HG03025 (cell line): ENCODE measurements around the gene SULT2B1.

ENCODE experiments used
- ATAC-seq: cut with Tn5 transposase; IDR thresholded peaks from one replicate; pipeline ENCODE4 v1.9.1; 2021; ENCODE audit warnings: mild to moderate bottlenecking, moderate library complexity; ENCODE audit not compliant: unreplicated experiment, low FRiP score

SULT2B1 gene

GRCh38 chr19:48632692-48633147 is 80.7 kb downstream of the SULT2B1 start:
- ATAC-seq = no peak

- no peak for ATAC-seq
Measured at GRCh38 chr19:48633148-48634035, 81.4 kb downstream of the SULT2B1 start.

DNA sequence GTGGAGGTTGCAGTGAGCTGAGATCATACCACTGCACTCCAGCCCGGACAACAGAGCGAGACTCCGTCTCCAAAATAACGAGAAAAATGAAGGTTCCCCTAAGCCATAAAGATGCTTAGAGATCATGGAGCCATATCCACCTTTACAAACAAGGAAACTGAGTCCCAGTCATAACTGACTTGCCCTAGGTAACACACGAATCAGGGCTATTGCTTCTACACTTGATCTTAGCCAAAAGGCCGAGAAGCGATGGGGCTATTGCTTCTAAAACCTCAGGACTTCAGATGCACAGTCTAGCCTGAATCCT is 82.0 kb downstream of the SULT2B1 start:
- no peak for ATAC-seq

- ATAC-seq = peak; percentile 24
Measured at GRCh38 chr19:48634424-48635262, 82.7 kb downstream of the SULT2B1 start.

DNA sequence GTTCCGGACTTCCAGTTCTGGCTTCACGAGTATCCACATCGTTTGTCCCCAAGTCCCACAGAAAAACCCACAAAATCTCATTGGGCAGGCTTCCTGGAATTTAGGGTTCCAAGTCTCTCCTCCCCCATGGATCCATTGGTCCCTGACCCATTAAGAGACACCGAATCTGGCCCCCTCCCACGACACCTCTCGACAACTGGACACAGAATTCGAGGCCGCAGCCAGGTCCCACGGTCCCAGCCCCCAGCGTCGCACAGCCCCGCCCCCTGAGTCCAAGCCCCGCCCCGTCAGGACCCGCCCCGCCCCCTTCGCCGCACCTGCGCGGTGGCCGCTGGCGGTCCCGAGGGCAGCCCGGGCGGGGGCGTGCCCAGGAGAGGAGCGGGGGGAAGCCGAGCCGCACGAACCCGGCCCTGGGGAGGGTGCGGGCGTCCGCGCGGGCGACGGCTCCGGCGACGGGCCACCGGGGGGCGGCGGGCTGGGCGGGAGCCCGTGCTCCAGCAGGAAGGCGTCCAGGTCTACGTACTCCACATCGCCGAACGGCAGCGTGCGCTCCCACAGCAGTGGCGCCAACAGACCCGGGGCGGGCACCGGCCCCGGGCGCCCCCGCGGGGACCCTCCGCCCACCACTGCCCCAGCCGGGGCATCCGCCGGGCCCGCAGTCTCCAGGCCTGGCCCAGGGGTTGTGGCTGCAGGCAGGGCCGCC is 83.4 kb downstream of the SULT2B1 start:
- no peak for ATAC-seq

GRCh38 chr19:48635966-48636858 is 84.2 kb downstream of the SULT2B1 start:
- ATAC-seq = no peak

DNA sequence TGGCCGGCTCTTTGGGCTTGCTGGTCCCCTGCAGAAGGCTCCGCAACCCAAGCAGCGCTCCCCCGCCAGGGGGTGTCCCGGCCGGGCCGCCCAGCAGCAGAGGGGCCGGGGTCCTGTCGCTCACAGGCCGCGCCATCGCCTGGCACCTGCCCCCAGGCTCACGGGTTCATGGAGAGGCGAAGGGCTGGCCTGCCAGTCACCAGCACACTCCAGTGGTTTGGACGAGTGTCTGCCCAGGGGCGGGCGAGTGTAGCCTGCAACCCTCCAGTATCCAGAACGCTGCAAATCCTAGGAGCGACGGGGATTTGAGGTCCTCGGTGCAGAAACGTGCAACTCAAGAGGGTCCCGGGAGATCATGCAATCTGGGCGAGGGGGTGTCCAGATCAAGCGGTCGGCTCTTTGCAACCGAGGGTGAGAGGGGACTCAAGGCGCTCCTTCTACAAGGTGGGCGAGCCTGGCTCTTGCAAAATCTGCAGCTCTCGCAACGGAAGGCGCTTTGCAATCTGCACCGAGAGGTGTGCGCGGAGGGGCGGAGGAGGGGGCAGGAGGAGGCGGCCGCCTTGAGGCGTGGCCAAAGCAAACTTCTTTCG is 85.0 kb downstream of the SULT2B1 start, which contains the start of gene DBP:
TSS of gene DBP (minus strand) at position 521 of the 590 bp plus-strand sequence. CDS start at position 136, 385 bp downstream.
- no peak for ATAC-seq

GRCh38 chr19:48637449-48637947 is 85.5 kb downstream of the SULT2B1 start:
- ATAC-seq = peak; percentile 60

GRCh38 chr19:48637948-48638830 is 86.2 kb downstream of the SULT2B1 start:
- ATAC-seq = peak; percentile 7

DNA sequence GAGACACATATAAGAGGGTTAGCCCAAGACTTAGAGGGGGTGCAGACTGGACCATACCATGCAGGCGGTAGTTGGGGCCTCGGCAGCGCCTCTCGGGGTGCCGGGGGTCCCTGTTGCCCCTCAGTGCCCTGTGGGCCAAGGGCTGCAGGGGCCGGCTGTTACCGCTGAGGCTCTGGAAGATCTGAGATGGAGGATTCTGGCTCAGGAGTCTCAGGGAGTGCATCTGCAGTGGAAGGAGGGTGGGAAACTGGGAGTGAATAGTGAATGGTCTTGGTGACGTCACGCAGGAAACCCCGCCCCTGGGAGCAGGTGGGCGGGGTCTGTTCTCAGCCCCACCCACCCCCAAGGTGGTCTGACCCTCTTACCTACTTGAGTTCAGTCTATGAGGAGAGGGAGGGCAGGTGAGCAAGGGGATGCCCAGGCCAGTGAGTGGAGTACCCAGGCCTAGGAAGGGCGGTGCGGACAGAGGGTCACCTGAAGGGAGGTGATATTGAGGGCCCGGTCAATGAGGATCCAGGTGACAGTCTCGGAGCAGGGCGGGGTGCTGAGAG is 86.9 kb downstream of the SULT2B1 start:
- no peak for ATAC-seq

GRCh38 chr19:48639483-48640375 is 87.8 kb downstream of the SULT2B1 start:
- ATAC-seq = no peak

DNA sequence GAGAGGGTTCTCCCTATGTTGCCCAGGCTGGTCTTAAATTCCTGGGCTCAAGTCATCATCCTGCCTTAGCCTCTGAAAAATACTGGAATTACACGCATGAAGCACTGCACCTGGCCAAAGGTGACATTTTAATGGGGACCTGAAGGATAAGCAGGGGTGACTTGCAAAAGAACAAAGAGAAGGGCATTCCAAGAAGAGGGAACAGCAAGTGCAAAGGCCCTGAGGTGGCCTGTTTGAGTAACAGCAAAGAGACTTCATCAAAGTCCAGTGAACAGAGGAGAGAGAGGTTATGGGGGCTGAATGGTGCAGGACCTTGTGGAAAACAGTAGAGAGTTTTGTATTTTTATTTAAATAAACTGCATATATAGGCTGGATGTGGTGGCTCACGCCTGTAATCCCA is 89.9 kb downstream of the SULT2B1 start:
- no peak for ATAC-seq

- ATAC-seq = no peak
Measured at GRCh38 chr19:48642862-48643261, 90.9 kb downstream of the SULT2B1 start.

- no peak for ATAC-seq
Measured at GRCh38 chr19:48644355-48644754, 92.4 kb downstream of the SULT2B1 start.

- no peak for ATAC-seq
Measured at GRCh38 chr19:48644839-48645619, 93.1 kb downstream of the SULT2B1 start.

DNA sequence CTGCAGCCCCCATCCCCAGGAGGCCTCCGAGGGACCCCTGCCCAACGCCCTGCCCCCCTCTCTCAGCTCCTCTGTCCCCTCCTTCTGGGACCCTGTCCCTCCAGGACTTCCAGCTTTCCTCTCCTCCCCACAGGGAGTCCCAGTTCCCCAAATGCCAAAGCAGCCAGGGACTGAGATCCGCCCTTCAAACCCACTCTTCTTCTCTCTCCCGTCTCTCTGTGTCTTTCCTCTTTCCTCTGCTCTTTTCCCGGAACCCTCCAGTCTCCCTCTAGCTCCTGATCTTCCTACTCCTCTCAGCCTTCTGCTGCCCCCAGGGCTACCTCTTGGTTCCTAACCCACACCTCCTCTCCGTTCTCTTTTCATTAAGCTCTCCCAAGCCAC is 93.6 kb downstream of the SULT2B1 start:
- ATAC-seq = no peak
